ENCODE results near the gene DEFB132. TPM values are rescaled to one million over a fixed set of nuclear protein-coding genes. Genes with fewer than 3 reads are reported as not detected.

The DEFB132 gene, protein sequence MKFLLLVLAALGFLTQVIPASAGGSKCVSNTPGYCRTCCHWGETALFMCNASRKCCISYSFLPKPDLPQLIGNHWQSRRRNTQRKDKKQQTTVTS
- 0.18 TPM for total RNA-seq

GRCh38 chr20:257419-257818 is at the start of gene DEFB132:
TSS of gene DEFB132 (plus strand) at chr20:257724. CDS start at chr20:257779, 55 bp downstream.

GRCh38 chr20:226958-227357 is 30.6 kb upstream of the DEFB132 start, which contains the start of gene DEFB129:
TSS of gene DEFB129 (plus strand) at chr20:227258. CDS start at chr20:227289, 31 bp downstream.

DNA sequence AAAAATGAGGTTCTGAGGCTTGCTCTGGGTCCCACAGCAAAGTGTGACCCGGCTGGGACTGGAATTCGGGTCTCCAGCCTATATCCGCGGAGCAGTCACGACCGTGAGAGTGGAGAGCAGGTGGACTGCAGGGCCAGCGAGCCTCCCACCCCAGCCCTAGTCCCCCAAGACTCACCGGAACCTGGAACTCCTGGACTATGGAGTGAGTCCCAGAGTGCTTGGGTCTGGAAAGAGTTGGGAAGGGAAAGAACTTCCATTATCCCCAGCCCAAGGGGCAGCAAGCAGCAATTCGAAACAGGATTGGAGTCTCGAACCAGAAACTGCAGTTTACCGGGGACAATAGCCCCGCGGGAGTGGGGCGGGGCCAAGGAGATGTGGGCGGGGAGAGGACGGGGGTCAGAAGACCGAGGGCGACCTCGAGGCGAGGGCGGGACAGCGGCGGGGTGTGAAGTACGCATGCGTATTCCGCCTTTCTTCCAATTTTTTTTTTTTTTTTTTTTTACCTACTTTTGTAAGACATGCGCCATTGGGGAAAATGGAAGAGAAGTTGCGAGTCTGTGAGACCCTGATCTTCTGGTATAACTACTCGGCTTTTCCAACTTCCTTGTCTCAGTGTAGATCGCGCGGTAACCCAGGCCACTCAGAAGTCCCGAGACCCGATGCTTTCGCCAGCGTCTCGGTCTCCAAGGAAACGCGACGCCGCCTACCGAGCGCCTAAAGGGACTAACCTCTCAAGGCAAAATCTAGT is 32.7 kb downstream of the DEFB132 start, which contains the start of gene C20orf96:
TSS of gene C20orf96 (minus strand) at position 667 of the 748 bp plus-strand sequence. CDS start at position 527, 140 bp downstream.

DNA sequence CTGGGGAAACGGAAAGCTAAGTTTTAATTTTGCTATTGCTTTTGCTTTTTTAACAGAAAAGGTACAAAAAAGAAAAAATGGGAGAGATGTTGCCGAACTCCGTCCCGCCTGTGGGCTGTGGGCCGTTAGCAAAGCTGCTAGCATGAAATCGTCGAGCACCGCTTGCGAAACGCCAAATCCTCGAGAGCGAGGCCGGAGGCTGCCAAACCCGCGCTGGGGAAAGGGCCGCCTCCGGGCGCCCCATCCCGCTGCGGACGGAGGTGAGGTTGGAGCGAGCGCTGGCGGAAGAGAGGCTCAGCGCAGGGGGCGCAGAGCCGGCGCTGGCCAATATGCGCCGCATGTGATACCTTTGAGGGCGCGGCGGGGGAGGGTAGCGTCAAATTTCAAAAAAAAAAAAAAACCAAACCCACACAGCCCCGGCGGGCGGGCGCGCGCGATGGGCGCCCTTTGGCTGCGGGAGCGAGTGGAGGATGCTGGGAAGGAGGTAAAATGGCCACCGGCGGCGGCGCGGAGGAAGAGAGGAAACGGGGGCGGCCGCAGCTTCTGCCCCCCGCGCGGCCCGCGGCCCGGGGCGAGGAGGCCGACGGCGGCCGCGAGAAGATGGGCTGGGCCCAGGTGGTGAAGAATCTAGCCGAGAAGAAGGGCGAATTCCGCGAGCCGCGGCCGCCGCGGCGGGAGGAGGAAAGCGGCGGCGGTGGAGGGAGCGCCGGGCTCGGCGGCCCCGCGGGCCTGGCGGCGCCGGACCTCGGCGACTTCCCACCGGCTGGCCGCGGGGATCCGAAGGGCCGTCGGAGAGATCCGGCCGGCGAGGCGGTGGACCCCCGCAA is 39.8 kb downstream of the DEFB132 start, which contains the start of gene ZCCHC3:
TSS of gene ZCCHC3 (plus strand) at position 473 of the 827 bp plus-strand sequence. CDS start at position 490, 17 bp downstream.

Other genes starting within 250 kb of the DEFB132 start
- not detected for gene DEFB125, start 170.1 kb upstream of the DEFB132 start, total RNA-seq
- gene DEFB126, start 115.1 kb upstream of the DEFB132 start, total RNA-seq = not detected
- not detected for gene DEFB127, start 100.3 kb upstream of the DEFB132 start, total RNA-seq
- gene DEFB128, start 68.0 kb upstream of the DEFB132 start, total RNA-seq = not detected
- not detected for gene DEFB129, start 30.5 kb upstream of the DEFB132 start, total RNA-seq
- 17.0 TPM for gene C20orf96, start 33.0 kb downstream of the DEFB132 start, total RNA-seq
- gene ZCCHC3, start 39.8 kb downstream of the DEFB132 start, total RNA-seq = 36.1 TPM
- 15.1 TPM for gene SOX12, start 67.8 kb downstream of the DEFB132 start, total RNA-seq
- gene NRSN2, start 89.4 kb downstream of the DEFB132 start, total RNA-seq = 19.0 TPM
- 7.0 TPM for gene TRIB3, start 123.0 kb downstream of the DEFB132 start, total RNA-seq
- 102 TPM for gene RBCK1, start 150.6 kb downstream of the DEFB132 start, total RNA-seq
- gene TBC1D20, start 204.8 kb downstream of the DEFB132 start, total RNA-seq = 30.1 TPM